GM21367 (cell line): ENCODE data around the gene FAM180B.

Experiments
- ATAC-seq: cut with Tn5 transposase; IDR thresholded peaks from one replicate; pipeline ENCODE4 v1.9.1; 2021; ENCODE audit not compliant: unreplicated experiment

FAM180B gene

DNA sequence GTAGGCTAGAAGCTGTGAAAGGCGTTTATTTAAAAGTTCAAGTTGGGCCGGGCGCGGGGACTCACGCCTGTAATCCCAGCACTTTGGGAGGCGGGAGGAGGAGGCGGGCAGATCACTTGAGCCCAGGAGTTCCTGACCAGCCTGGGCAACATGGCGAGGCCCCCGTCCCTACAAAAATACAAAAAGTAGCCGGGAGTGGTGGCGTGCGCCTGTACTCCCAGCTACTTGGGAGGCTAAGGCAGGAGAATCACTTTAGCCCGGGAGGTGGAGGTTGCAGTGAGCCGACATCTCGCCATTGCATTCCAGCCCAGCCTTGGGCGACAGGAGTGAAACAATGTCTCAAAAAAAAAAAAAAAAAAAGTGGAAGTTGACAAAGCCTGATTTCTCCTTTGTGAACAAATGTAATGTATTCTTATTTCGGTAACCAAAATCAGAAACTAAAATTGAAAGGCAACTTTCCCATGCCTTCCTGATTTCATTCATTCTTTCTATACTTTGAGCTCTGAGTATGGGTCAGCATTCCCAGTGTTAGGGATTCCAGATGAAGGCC lies 20.3 kb upstream of the FAM180B start:
- ATAC-seq, result no peak

DNA sequence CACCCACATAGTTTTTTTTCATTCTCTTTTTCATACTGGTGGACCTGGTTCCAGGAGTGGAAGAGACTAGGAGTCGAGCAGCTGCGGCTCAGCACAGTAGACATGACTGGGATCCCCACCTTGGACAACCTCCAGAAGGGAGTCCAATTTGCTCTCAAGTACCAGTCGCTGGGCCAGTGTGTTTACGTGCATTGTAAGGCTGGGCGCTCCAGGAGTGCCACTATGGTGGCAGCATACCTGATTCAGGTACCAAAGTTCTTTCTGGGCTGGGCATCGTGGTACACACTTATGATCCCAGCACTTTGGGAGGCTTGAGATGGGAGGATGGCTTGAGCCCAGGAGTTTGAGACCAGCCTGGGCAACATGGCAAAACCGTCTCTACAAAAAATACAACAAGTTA lies 16.8 kb upstream of the FAM180B start:
- ATAC-seq, result no peak

DNA sequence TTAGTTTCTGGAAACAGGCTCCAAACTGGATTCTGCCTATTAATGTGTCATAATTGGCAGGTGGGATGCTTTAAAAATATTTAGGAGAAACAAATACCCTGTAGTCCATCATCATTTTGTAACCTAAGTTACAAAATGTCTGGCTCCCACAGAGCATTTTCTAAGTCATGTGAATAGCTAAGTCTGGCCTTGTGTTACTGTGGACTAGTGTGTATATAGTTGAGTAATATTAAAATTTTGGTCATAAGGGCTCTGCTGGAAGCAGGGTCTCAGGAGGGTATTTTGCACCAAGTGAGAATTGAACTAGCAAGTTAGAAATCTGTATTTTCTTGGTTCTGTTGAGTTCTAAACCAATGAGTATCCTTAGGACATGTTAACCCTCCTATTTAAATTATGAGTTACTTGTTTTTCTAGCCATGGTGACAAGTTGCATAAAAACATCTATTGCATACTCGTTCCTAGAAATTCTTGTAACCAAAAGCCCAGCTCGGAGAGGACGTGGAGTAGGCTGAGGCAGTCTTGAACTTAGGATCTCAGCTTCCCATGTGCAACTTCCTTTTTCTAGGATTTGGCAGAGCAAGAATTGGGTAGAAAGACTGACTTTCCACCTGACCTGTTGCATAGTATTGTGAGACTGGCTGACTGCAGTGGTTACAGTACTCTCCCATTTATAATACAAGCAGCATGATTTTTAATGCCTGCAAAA lies 15.7 kb upstream of the FAM180B start:
- no peak for ATAC-seq

DNA sequence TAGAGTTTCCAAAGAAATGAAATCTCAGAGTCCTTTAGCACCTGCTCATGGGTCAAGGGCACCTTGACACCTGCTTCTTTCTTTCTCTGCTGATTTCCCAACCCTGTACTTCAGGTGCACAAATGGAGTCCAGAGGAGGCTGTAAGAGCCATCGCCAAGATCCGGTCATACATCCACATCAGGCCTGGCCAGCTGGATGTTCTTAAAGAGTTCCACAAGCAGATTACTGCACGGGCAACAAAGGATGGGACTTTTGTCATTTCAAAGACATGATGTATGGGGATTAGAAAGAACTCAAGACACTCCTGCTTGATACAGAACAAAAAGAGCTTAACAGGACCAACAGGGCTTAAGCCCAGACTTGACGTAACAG lies 15.1 kb upstream of the FAM180B start:
- no peak for ATAC-seq

DNA sequence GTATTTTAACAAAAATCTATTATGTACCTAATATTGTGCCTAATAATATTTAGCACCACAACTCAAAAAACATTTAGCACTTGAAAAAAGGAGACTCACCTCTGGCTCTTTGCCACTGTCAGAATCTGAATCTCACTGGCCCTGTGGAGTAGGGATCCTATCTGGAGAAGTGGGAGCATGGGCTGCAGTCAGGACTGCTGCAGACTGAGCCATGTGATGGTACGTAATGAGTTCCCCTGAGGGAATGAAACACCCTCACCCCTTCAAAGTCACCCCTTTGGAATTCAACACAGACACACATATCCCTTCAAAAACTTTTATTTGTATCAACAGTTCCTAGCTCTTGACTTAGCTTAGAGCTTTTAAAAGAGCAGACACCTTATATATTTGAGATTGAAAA lies 14.6 kb upstream of the FAM180B start:
- ATAC-seq, result no peak

DNA sequence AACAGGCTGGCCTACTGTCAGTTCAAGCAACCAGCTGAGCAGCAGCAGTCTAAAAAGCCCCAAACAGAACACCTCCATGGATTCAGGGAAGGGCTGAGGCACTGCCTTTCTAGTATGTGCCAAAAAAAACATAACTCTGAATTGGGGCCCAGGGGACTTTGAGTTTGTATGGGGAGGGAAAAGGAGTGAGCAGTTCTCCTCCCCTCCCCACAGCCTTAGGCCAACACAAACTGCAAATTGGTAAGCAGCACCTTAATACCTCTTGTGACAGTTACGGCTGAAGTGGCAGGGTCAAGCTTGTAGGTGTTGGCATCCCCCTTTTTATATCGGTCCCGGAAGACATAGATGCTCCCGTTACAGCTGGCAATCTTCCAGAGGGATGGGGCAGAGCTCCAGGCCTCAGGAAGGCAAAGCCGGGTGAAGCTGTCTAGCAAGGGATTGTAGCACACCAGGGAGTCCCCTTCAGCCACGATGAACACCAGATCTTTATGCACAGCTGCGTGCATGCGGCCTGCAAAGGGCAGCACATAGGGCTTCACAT lies 13.7 kb upstream of the FAM180B start:
- ATAC-seq, result no peak

DNA sequence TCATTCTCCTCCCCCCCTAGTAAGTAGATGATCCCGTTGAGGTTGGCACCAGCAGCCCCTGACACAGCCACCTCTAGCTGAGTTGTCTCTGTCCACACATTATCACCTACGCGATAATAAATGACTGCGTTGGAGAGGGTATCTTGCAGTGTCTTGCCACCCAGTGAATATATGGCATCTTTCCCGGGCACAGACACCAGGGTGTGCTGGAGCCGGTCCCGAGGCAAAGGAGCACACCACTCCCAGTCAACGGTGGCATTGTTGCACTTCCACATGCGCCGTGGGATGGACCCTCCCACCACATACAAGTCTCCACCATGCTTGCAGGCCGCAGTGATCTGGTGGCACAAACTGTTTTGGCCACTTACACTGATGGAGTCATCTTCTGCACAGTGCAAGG lies 13.2 kb upstream of the FAM180B start:
- no peak for ATAC-seq

DNA sequence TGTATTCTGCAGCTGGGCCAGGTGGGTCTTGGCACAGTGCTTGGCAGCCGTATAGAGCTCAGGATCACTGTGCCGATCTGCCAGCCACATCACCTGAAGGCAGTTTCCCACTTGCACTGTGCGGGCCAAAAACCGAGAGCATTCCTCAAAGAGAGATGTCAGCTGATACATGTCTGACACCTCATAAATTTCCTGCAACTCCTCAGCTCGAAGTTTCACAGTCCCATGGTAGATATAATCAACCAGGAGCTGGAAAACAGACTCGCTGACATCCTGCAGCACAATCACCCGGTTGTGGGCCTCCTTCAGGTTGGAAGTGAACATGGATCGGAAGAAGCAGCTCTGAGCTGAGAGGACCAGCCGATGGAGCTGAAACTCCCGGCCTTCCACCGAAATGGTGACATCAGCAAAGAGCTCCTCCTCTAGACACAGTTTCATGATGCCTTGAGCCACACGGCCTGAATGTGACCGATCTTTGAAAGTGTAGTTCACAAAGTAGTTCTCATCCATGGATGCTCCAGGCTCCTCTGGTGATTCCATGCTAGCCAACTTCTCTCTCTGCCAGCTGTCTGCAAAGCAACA lies 8.9 kb upstream of the FAM180B start:
- no peak for ATAC-seq

DNA sequence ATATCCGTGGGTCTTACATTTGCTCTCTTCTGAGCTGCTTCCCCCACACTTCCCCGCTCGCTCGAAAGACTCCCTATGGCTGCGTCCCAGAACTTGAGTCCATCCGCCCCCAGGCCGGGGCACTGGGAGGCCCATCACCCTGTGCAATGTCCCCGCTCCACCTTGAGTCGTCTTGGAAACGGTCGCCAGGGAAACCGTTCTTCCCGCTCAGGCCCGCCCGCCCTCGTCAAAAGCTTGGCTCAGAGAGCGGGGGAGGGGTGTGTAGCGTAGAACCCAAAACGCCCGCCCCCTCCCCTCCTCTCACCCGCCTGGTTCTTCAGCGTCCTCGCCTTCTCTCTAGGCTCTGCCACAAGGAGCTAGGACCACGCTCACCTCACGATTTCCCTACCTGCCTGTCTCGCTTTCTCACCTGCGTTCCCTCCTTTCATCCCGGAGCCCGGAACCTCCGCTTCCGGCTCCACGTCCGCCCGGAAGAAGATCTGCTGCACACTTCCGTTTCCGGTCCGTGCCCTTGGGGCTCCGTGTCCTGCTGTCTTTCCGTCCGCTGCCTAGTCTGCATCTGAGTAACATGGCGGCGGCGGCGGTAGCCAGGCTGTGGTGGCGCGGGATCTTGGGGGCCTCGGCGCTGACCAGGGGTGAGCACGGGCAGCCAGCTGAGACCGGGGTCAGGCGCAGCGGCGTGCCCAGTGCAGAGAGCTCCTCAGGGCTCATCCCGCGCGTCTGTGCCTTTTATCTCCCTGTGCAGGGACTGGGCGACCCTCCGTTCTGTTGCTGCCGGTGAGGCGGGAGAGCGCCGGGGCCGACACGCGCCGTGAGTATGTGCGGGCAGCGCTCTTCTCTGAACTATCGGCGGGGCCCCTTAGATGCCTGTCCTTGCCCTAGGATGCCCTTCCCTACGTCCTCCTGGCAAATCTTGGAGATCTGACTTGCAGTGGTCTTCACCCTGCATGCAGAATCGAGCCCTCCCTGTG lies 7.7 kb upstream of the FAM180B start, which contains the start of the genes KBTBD4 and NDUFS3:
Gene KBTBD4, minus strand, starts transcription at position 447 of the 971 bp plus-strand sequence. Its CDS starts 19 bp downstream, at position 428.
Gene NDUFS3, plus strand, starts transcription at position 551 of the 971 bp plus-strand sequence. Its CDS starts 18 bp downstream, at position 569.
- peak; percentile 83 for ATAC-seq

DNA sequence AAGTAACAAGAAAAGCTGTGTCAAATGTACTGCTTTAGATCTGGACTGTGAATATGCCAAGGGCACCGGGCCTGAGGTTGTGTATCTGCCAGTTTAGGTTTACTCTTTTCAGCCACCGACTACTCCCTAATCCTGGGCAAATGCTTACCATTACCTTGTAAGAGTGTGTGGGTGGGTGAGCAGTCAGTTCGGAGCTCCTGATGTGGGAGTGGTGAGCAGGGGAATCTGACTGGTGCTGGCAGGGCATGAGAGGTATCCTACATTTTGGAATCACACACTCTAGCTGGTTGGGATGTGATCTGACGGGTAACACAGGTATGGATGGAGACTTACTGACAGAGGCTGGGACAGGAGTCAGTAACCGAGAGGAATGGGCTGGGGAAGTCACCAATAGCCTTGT lies 2.6 kb upstream of the FAM180B start:
- no peak for ATAC-seq

DNA sequence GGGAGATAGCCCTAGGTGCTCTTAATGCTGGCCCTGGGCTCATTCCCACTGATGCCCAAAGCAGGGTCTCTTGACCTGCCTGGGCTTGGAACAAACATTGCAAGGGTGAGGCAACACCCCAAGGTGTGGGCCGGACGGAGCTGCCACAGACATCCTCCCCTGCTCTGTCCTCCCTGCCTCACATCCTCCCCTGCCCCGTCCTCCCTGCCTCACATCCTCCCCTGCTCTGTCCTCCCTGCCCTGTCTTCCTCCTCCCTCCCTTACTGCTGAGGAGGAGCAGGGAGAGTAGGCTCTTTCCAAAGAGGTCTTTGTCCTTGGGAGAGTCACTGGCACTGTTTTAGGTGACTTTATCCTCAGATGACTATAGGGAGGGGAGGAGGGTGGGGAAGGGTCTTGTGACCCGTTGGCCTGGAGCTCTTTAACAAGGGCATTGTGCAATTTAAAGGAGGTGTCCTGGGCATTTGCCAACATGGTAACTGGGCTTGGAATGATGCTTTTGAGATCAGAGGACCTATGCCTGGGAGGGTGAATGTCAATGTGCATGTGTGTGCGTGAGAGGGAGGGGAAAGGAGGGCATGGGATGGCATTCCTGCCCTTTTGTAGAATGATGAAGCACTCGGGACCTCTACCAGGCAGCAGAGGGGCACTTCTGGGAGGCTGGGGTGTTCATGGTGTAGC lies 700 bp downstream of the FAM180B start:
- ATAC-seq, result no peak

DNA sequence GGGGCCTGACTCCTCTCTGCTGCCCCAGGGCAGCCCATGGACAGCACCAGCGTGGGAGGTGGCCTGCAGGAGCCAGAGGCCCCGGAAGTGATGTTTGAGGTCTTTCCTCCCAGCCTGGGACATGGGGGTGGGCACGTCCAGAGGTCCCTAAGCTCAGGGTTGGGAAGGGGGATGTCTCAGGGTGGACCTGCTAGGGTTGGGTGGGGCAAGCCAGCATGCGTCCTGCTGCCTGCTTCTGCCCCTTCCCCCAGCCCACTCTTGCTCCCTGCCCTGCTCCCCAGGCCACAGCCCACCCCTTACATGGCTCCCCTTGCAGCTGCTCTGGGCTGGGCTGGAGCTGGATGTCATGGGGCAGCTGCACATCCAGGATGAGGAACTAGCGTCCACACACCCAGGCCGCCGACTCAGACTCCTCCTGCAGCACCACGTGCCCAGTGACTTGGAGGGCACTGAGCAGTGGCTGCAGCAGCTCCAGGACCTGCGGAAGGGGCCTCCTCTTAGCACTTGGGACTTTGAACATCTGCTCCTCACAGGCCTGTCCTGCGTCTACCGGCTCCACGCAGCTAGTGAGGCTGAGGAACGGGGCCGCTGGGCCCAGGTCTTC lies 1.3 kb downstream of the FAM180B start:
- no peak for ATAC-seq

DNA sequence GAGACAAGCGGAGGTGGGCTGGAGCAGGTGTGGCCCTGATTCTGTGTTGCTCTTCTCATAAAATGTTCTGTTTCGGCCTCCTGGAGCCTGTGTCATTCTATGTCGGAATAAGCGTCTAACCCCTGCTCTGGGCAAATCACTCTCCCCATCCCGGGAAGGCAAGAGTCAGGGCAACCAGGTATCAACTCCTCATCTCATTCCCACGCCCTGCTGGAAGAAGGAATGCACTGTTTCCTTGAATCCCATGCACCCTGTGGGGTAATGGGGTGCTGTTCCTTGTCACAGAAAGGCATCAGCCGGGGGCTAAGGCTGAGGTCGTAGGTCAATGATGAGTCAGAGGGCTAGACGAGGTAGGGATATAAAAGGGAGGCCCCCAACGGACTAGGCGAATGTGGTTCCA lies 2.6 kb downstream of the FAM180B start:
- no peak for ATAC-seq

DNA sequence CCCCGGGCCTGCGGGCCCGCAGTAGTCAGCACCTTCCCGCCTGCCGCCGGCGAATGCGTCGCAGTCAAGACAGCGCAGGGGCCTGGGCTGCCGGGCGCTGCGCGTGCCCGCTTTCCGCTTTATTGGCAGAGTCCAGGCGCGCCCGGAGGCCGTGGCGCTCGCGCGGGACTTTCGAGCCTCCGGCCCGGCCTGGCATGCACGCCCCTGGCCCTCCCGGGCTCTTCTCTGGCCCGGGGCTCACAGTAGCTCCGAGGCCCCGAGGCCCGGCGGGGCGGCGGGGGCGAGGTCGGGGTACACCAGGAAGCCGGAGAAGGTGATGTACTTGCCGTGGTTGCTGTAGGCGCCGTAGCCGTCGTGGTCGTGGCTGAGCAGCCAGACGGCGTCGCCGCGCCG lies 3.1 kb downstream of the FAM180B start:
- ATAC-seq, result no peak

DNA sequence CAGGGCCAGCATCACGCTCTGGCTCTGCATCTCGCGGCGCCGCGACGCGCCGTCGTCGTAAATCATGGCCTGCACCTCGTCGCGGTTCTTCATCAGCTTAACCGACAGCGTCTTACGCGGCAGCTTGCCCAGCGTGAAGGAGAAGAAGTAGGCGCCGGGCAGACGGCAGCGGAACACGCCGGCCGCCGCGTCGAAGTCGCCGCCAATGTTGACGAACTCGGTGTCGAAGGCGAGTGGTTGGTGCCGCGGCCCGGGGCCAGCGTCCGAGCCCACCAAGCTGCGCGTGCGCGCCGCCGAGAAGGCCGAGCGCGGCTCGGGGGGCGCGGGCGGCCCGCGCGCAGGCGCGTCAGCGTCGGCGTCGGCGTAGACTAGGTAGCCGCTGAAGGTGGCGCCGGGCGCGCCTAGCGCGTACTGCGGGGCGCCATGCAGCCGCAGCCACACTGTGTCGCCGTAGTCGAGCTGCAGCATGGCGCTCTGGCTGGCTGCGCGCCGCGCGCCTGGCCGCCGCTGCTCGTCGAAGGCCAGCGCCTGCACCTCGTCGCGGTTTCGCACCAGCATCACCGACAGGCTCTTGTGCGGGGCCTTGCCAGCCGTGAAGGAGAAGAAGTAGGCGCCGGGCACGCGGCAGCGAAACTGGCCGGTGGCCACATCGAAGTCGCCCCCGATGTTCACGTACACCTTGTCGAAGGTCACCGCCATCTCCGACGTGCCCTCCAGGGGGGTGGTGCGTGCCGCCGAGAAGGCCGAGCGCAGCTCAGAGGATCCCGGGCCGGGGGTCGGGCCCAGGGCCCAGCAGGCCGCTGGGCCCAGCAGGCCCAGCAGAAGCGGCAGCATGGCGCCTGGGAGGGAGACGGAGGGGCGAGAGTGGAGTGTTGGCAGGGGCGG lies 3.7 kb downstream of the FAM180B start:
- ATAC-seq, result no peak

DNA sequence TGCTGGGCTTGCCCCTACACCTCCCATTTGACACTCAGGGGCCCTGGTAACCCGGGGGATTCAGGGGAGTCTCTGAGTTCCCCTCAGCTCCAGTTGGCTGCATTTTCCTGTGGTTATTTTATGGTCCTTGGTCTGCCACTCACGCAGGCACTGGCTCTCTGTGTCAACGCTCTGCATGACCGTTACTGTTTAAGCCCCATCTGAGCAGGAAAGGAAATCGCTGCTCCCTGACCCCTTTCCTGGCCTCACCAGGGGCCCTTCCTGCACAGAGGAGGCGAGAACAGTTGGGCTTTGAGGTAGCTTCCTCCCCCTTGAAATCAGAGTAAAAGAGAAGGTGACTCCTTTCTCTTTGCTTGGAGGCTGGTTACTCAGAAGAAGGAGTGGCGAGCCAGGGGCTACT lies 5.3 kb downstream of the FAM180B start:
- ATAC-seq, result no peak

DNA sequence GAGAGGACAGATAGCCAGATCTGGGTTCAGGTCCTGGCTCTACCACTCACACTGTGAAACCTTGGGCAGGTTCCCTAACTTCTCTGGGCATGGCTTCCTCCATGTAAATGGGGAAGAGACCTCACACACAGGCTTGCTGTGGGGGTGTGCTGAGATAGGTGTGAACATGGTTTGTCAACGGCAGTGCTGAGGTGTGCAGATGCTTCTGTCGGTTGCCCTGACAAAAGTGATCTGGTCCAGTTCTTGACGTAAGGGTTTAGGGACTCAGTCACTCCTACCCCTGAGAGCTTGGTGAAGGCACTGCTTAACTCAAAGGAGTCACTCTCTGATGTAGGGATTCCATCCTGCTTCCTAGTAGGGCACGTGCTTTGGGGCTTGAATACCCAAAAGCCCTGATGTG lies 5.8 kb downstream of the FAM180B start:
- no peak for ATAC-seq

DNA sequence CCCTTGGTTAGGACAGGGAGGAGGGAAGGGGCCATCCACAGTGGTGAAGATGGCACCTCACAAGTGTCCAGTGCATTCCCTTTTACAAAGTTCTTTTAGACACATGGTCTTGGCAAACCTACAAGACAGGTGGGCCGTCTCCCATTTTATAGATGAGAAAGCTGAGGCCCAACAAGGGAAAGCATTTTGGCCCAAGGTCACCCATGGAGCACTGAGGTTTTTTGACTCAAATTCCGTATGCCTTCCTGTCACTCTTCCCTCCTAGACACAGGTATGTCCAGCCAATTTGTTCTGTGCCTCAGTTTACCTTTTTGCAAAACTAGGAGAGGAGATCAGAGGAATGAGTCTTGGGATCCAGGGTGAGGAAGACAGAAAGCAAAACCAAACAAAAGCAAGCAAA lies 6.5 kb downstream of the FAM180B start:
- no peak for ATAC-seq

DNA sequence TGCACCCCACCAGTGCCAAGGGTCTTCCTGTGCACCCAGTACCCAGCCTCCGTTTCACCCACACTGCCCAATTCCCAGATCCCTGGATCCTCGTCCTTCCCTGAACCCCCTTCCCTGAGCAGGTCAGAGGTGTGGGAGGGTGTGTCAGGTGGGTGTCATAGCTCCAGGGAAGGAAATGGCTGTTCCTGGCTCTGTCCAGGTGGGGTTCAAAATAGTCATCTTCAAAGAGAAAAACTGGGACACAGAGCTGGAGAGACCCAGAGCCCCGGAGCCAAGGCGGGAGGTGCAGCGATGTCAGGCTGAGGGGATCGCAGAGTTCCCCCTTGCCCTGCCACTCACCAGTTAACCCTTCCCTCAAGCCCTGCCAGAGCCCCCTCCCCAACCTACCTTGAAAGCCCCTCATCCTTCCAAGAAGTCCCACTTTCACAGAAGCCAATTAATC lies 7.0 kb downstream of the FAM180B start:
- no peak for ATAC-seq
